Activated CD4-positive, alpha-beta memory T cell treated with anti-CD3 and anti-CD28 coated beads, Interleukin-2, amount 10 ng/mL, durations not matched to agents 7 days and 5 days (primary cell): ENCODE results near the gene LRRC55. TPM values are rescaled to one million over a fixed set of nuclear protein-coding genes. Genes with fewer than 3 reads are reported as not detected.

Experiments used
- CTCF ChIA-PET: fragments of 350-600 bp; sonication (Branson Sonifier 250); formaldehyde crosslinking; loops from one replicate; lab custom pipeline; 2021; ENCODE audit warnings: antibody characterized with exemption, inconsistent platforms; lab: Charles Lee
- POLR2A ChIA-PET: fragments of 350-600 bp; sonication (Branson Sonifier 250); formaldehyde crosslinking; loops from one replicate; lab custom pipeline; 2021; ENCODE audit warnings: antibody characterized with exemption; lab: Charles Lee
- DNase-seq: peaks from one replicate; pipeline ENCODE4 v3.0.0-alpha.2; 2020
- H3K27ac Mint-ChIP-seq: one replicate; pipeline ENCODE4 v1.8.0; 2021; ENCODE audit warnings: mild to moderate bottlenecking, mixed read lengths
- H3K27me3 Mint-ChIP-seq: one replicate; pipeline ENCODE4 v1.8.0; 2021; ENCODE audit warnings: mixed read lengths
- H3K36me3 Mint-ChIP-seq: one replicate; pipeline ENCODE4 v1.8.0; 2021; ENCODE audit warnings: low read depth, mixed read lengths
- H3K4me1 Mint-ChIP-seq: one replicate; pipeline ENCODE4 v1.8.0; 2021; ENCODE audit warnings: mixed read lengths
- H3K4me3 Mint-ChIP-seq: one replicate; pipeline ENCODE4 v1.8.0; 2021; ENCODE audit warnings: mild to moderate bottlenecking, mixed read lengths
- H3K9me3 Mint-ChIP-seq: one replicate; pipeline ENCODE4 v1.8.0; 2021; ENCODE audit warnings: mixed read lengths
- total RNA-seq, 2 experiments: library from RNA; stranded (reverse); gene quantifications; one replicate each; pipeline ENCODE4 v1.2.3, GENCODE V29; 2021

The LRRC55 gene
- total RNA-seq, 2 experiments from 2014 or later = not detected

DNA sequence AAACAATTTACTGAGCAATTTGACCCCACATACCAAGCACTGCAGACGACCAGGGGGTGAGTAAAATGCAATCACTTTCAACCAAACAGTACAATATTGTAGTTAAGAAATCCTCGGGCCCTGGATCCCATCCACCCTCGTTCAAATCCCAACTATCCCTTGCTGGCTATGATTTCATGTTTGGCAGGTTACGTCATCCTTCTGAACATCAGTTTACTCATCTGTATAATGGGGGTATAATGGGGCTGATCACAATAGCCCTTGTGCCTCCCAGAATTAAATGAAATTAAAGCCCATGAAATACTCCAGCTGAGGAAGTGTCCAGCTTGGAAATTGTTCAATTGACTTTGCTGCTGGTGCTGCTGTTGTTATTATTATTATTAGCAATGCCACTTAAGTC is 34.7 kb downstream of the LRRC55 start:
- DNase-seq = no peak
- ChIA-PET POLR2A (no interaction called here), CTCF (no interaction called here)
- H3K4me1 Mint-ChIP-seq = no peaks in the 10 kb centered on the region
- no peak overlapping the region for H3K27ac Mint-ChIP-seq
- no peaks in the 10 kb centered on the region for H3K36me3 Mint-ChIP-seq
- H3K4me3 Mint-ChIP-seq = no peak overlapping the region
- H3K9me3 Mint-ChIP-seq = no peaks in the 10 kb centered on the region
- no peaks in the 10 kb centered on the region for H3K27me3 Mint-ChIP-seq

DNA sequence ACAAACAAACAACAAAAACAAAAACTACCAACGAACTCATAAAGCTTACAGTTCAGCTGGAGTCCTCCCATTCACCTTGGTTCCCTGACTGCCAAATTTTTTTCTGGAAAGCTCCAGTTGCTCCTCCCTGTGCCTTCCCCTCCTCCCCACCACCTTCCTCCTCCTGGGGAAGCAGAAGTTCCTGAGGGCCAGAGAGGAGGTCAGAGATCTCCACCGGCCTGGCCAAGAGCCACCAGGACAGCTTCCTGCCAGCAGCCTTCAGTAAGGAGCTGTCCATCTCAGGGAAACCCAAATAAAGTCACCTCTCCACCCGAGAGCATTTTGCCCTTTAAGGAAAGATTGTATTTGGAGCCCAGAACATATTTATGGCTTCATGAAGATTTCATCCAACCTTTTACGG is 35.3 kb downstream of the LRRC55 start:
- CTCF ChIA-PET = no interaction called here
- no peaks in the 10 kb centered on the region for H3K9me3 Mint-ChIP-seq

GRCh38 chr11:57219021-57219627 is 37.4 kb downstream of the LRRC55 start:
- CTCF ChIA-PET = no interaction called here
- H3K27ac Mint-ChIP-seq = no peak overlapping the region

More for the DNA sequence above, 35.3 kb downstream of the LRRC55 start:
- no peaks in the 10 kb centered on the region for H3K27me3 Mint-ChIP-seq
- DNase-seq = no peak
- H3K36me3 Mint-ChIP-seq = no peaks in the 10 kb centered on the region
- POLR2A ChIA-PET = no interaction called here
- no peak overlapping the region for H3K27ac Mint-ChIP-seq
- no peaks in the 10 kb centered on the region for H3K4me1 Mint-ChIP-seq
- H3K4me3 Mint-ChIP-seq = no peak overlapping the region

GRCh38 chr11:57222239-57222638 is 40.5 kb downstream of the LRRC55 start:
- Mint-ChIP-seq H3K27me3 (no peaks in the 10 kb centered on the region), H3K4me3 (no peak overlapping the region), H3K9me3 (no peaks in the 10 kb centered on the region), H3K27ac (no peak overlapping the region), H3K4me1 (no peaks in the 10 kb centered on the region), H3K36me3 (no peaks in the 10 kb centered on the region)
- POLR2A ChIA-PET = no interaction called here
- CTCF ChIA-PET = no interaction called here
- no peak for DNase-seq

More at GRCh38 chr11:57219021-57219627, 37.4 kb downstream of the LRRC55 start:
- H3K9me3 Mint-ChIP-seq = no peaks in the 10 kb centered on the region
- no peaks in the 10 kb centered on the region for H3K36me3 Mint-ChIP-seq
- H3K4me3 Mint-ChIP-seq = no peak overlapping the region
- POLR2A ChIA-PET = no interaction called here
- no peak for DNase-seq
- H3K27me3 Mint-ChIP-seq = no peaks in the 10 kb centered on the region
- H3K4me1 Mint-ChIP-seq = no peaks in the 10 kb centered on the region

DNA sequence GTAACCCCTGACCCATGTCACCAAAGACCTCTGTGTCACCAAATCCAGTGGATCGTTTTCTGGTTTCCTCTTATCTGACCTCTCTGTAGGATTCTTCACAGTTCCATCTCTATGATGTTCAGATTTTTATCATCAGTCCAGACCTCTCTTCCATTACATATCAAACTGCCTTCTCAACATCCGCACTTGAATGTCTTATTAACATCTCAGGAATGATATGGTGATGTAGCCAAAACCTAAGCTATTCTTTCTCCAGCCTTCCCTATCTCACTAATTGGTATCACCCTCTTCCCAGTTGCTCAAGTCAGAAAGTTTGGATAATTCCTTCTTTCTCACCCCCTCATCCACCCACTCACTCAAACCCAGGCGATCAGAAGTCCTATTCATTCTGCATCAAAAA is 41.8 kb downstream of the LRRC55 start:
- H3K4me1 Mint-ChIP-seq = no peaks in the 10 kb centered on the region
- no peaks in the 10 kb centered on the region for H3K27me3 Mint-ChIP-seq
- no peak for DNase-seq
- POLR2A ChIA-PET = no interaction called here
- CTCF ChIA-PET = interaction anchor here (1.1 kb wide), 1 partner anchor 26 kb away, joined by 3 read pairs; no protein-coding TSS in a partner anchor
- no peak overlapping the region for H3K27ac Mint-ChIP-seq
- no peaks in the 10 kb centered on the region for H3K36me3 Mint-ChIP-seq
- no peaks in the 10 kb centered on the region for H3K9me3 Mint-ChIP-seq
- no peak overlapping the region for H3K4me3 Mint-ChIP-seq

DNA sequence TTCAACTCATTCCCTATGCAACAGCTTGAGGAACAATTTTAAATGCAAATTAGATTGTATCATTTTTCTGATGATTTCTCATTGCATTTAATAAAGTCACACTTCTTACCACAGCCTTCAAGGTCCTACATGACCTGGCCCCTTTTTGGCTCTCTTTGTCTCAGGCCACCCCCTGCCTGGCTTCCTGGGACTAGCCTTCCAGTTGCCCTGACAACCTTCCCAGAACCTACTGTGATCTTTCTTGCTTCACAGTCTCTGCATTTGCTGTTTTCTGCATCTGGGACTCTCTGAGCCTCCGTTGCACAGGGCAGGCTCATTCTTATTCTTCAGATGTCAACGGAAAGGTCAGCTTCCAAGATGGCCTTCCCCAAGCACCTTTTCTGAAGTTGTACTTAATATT is 42.4 kb downstream of the LRRC55 start:
- Mint-ChIP-seq H3K27me3 (no peaks in the 10 kb centered on the region), H3K36me3 (no peaks in the 10 kb centered on the region), H3K4me1 (no peaks in the 10 kb centered on the region), H3K27ac (no peak overlapping the region), H3K4me3 (no peak overlapping the region), H3K9me3 (no peaks in the 10 kb centered on the region)
- ChIA-PET CTCF (interaction anchor here (1.1 kb wide), 1 partner anchor 26 kb away, joined by 3 read pairs; no protein-coding TSS in a partner anchor), POLR2A (no interaction called here)
- DNase-seq = no peak

DNA sequence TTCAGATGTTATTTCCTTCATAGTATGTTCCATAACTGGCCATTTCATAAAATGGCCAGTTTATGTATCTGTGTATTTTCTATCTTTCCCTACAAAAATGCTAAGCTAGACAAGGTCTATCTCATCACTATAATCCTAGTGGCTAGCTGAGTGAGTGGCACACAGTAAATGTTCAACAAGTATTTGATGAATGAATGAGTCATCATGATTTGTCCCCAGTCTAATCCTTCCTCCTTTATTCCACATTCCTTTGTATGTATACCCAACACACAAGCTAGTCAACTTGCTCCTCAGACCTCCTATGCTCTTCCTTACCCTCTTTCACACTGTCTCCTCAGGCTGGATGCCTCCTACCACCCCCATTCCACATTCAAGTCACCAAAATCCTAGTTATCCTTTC is 42.8 kb downstream of the LRRC55 start:
- Mint-ChIP-seq H3K27me3 (peaks cover 1% of the 10 kb centered on the region), H3K4me3 (no peak overlapping the region), H3K27ac (no peak overlapping the region), H3K4me1 (no peaks in the 10 kb centered on the region), H3K9me3 (no peaks in the 10 kb centered on the region), H3K36me3 (no peaks in the 10 kb centered on the region)
- no peak for DNase-seq
- POLR2A ChIA-PET = no interaction called here
- CTCF ChIA-PET = interaction anchor here (1.7 kb wide), 1 partner anchor 25 kb away, joined by 4 read pairs; no protein-coding TSS in a partner anchor

- Mint-ChIP-seq H3K4me1 (no peaks in the 10 kb centered on the region), H3K4me3 (no peak overlapping the region), H3K27ac (no peak overlapping the region), H3K36me3 (no peaks in the 10 kb centered on the region), H3K9me3 (no peaks in the 10 kb centered on the region), H3K27me3 (peaks cover 32% of the 10 kb centered on the region)
- ChIA-PET CTCF (no interaction called here), POLR2A (no interaction called here)
- DNase-seq = no peak
These were observed 46.8 kb downstream of the LRRC55 start for GRCh38 chr11:57228600-57228999.

DNA sequence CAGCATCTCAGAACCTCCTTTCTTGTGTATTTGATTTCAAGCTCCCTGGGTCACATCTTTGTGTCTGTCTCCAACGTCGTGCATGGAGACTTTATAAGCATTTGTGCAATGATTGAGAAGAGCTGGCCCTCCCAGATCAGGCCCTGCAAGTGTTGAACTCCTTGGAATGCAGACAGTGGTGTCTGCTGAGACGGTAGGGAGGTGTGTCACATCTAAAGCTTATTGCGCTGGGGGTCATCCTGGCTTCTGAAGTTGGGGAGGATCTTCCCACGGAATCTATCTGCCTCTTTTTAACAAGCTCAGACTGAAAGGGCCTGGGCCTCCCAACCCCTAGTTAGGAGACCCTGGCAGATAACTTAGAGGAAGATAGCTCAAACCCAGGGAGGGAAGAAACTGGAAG is 48.6 kb downstream of the LRRC55 start:
- Mint-ChIP-seq H3K4me1 (no peaks in the 10 kb centered on the region), H3K9me3 (no peaks in the 10 kb centered on the region), H3K4me3 (no peak overlapping the region), H3K27ac (no peak overlapping the region), H3K36me3 (no peaks in the 10 kb centered on the region), H3K27me3 (peaks cover 37% of the 10 kb centered on the region)
- POLR2A ChIA-PET = no interaction called here
- no peak for DNase-seq
- CTCF ChIA-PET = no interaction called here

DNA sequence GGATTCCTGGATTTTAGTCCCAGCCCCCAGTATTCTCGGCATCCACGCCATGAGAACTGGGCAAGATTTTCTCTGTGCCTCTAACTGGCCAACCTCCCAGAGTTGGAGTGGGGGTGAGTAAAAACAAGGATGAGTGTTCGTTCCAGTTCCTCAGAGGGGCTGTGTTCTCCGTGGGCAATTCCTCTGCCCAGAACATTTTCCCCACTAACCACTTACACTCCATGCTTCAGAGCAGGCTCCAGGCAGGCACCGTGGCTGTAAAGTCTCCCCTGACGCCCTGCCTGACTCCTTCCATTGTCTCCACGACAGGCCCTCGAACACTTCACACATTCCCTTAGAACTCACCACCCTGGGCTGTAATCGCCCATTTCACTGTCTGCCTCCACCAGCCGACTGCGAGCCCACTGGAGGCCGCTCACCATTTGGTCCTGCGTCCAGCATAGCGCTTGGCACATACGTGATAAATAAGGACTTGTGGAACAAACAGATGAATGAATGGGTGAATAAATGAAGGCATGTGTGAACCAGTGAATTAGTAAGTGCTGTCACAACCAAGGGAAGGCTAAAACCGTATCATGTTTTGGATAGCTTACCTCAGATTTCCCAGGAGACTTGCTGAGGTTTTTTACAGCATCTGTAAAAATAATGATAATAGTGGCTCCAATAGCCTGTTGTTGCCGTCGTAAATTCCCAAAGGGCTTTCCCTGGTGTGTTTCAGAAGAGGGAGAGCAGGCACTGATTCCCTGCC is 49.2 kb downstream of the LRRC55 start:
- no peak for DNase-seq
- no peaks in the 10 kb centered on the region for H3K36me3 Mint-ChIP-seq
- no peak overlapping the region for H3K27ac Mint-ChIP-seq
- CTCF ChIA-PET = no interaction called here
- H3K4me1 Mint-ChIP-seq = no peaks in the 10 kb centered on the region
- POLR2A ChIA-PET = no interaction called here
- H3K4me3 Mint-ChIP-seq = no peak overlapping the region
- H3K27me3 Mint-ChIP-seq = peaks cover 41% of the 10 kb centered on the region
- no peaks in the 10 kb centered on the region for H3K9me3 Mint-ChIP-seq

GRCh38 chr11:57231539-57232253 is 49.9 kb downstream of the LRRC55 start:
- Mint-ChIP-seq H3K4me1 (no peaks in the 10 kb centered on the region), H3K27me3 (peaks cover 42% of the 10 kb centered on the region), H3K9me3 (no peaks in the 10 kb centered on the region), H3K4me3 (no peak overlapping the region), H3K36me3 (no peaks in the 10 kb centered on the region), H3K27ac (no peak overlapping the region)
- ChIA-PET CTCF (no interaction called here), POLR2A (no interaction called here)
- no peak for DNase-seq

DNA sequence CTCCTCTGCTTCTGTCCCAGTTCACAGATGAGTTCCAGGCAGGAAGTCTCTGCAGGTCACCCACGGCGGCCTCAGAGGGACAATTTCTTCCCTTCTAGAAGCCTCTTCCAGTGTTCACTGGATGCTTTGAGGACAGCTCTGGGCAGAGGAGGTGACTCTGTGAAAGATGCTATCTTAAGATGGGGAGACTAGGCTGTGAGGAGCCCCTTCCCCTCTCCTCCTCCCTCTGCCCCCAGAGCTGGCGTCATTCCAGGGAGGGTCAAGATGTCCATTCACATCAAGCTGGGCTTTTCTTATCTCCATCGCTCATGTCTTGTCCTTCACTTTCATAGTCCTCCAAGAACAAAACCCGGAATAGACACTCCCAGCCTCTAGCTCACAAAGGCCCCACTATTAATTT is 51.9 kb downstream of the LRRC55 start:
- H3K4me3 Mint-ChIP-seq = no peak overlapping the region
- CTCF ChIA-PET = no interaction called here
- DNase-seq = no peak
- no peaks in the 10 kb centered on the region for H3K36me3 Mint-ChIP-seq
- H3K27ac Mint-ChIP-seq = no peak overlapping the region
- H3K4me1 Mint-ChIP-seq = no peaks in the 10 kb centered on the region
- peaks cover 51% of the 10 kb centered on the region for H3K27me3 Mint-ChIP-seq
- no peaks in the 10 kb centered on the region for H3K9me3 Mint-ChIP-seq
- POLR2A ChIA-PET = no interaction called here
